ENCODE results near the gene RHBDF1. TPM values are rescaled to one million over a fixed set of nuclear protein-coding genes. Genes with fewer than 3 reads are reported as not detected.
"Not testable (repeated sequence)": the region's sequence is repeated elsewhere in the genome, so short reads cannot be mapped to it uniquely, and the experiment has no call there.

The RHBDF1 gene
- total RNA-seq, 2 experiments from 2014 or later: 0.33 TPM; not detected in 1

DNA sequence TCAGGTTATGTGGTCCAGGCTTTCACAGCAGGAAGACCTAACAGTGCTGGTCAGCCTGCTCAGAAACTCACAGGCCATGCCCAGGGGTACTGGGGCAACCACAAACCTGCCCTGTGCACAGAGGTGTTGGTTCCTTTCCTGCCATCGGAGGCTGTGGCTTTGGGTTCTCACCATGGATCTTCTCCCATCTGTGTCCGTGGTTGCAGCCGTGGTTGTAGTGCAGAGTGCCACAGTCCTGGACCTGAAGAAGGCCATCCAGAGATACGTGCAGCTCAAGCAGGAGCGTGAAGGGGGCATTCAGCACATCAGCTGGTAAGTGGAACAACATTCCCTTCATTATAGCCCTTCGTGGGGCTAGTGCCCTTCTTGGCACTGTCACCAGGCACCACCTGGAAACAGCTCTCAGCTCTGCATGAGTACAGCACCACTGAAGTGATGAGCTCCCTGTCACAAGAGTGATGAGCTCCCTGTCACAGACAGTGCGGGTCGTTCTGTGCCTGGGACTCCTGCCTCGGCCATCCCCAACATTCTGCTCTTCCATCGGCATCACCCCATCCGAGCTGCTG is 16.8 kb downstream of the RHBDF1 start:
- no peak for ATAC-seq (ENCODE audit: low read depth)

DNA sequence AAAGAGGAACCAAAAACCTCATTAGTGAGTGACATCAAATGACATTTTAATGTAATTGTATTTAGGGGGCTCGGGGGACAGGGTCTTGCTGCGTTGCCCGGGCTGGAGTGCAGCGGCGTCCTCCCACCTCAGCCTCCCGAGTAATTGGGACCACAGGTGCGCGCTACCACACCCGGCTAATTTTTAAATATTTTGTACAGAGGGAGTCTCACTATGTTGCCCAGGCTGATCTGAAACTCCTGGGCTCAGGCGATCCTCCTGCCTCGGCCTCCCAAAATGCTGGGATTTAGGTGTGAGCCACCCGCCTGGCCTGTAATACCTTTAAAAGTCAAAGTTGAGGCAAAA is 18.2 kb downstream of the RHBDF1 start:
- POLR2A ChIA-PET: interaction anchor here (1.1 to 2.1 kb wide), 6 partner anchors 8 to 299 kb away, joined by 4 to 27 read pairs (median 4); partner anchors contain the start of gene MPG
- ATAC-seq (ENCODE audit: low read depth) (no peak), DNase-seq (no peak)
- H3K27ac Mint-ChIP-seq: peak overlapping the region; percentile 90
- peak overlapping the region; percentile 99 for H3K4me3 Mint-ChIP-seq
- H3K36me3 Mint-ChIP-seq: peaks cover 21% of the 10 kb centered on the region
- peaks cover 26% of the 10 kb centered on the region for H3K4me1 Mint-ChIP-seq
- no peaks in the 10 kb centered on the region for H3K9me3 Mint-ChIP-seq
- no peaks in the 10 kb centered on the region for H3K27me3 Mint-ChIP-seq

More for the DNA sequence above, 16.8 kb downstream of the RHBDF1 start:
- POLR2A ChIA-PET: interaction anchor here (0.6 to 1.0 kb wide), 2 partner anchors 16 to 42 kb away, joined by 3 read pairs; no protein-coding TSS in a partner anchor
- Mint-ChIP-seq H3K4me3 (peak overlapping the region; percentile 67), H3K4me1 (peaks cover 23% of the 10 kb centered on the region), H3K27me3 (no peaks in the 10 kb centered on the region), H3K27ac (no peak overlapping the region), H3K36me3 (peaks cover 17% of the 10 kb centered on the region), H3K9me3 (no peaks in the 10 kb centered on the region)
- DNase-seq: no peak

DNA sequence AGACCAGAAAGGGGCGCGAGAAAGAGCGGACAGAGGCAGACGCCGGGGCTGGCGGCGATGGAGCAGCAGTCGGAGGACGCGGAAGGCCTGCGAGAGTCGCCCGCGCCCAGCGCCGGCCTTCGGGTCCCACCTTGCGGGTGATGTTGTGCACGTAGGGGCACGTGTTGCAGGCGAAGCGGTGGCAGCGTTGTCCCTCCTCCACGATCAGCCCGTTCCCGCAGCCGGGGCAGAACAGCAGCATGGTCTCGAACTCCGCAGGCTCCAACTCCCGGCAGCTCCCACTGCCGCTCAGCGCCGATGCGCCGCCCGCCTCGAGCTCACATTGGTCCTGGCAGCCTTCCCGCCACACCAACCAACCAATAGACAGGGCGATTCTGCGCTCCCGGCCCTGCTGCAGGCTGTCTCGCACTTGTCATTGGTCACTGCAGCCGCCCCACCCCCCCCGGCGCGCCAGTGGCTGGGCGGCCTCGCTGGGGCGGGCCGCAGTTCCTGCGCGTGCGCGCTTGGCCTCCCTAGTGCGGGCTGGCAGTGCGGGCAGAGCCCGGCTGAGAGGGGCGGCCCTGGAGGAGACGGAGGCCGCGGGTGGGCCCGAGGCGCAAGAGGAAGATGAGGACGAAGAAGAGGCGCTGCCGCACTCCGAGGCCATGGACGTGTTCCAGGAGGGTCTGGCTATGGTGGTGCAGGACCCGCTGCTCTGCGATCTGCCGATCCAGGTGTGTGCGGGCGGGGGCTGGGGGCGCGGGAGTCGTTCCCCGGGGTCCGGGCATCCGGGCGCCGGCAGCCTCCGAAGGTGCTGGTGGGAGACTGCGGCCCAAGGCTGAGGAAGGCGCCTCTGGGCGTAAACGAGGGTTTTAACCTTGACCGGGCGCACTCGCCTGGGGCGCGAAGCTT is 18.8 kb downstream of the RHBDF1 start, which contains the start of the genes POLR3K and SNRNP25:
Gene POLR3K, minus strand, starts transcription at position 263 of the 891 bp plus-strand sequence. Its CDS starts 22 bp downstream, at position 241.
Gene SNRNP25, plus strand, starts transcription at position 483 of the 891 bp plus-strand sequence. Its CDS starts 189 bp downstream, at position 672.
- peaks cover 26% of the 10 kb centered on the region for H3K4me1 Mint-ChIP-seq
- H3K27me3 Mint-ChIP-seq: no peaks in the 10 kb centered on the region
- H3K4me3 Mint-ChIP-seq: peak within 1 kb of the TSS; percentile 99
- POLR2A ChIA-PET: interaction anchor here (0.6 to 2.1 kb wide), 15 partner anchors 9 to 1533 kb away, joined by 3 to 27 read pairs (median 4); partner anchors contain the start of gene MPG
- ATAC-seq (ENCODE audit: low read depth): peak; percentile 99
- peak within 1 kb of the TSS; percentile 90 for H3K27ac Mint-ChIP-seq
- H3K36me3 Mint-ChIP-seq: peaks cover 23% of the 10 kb centered on the region
- no peaks in the 10 kb centered on the region for H3K9me3 Mint-ChIP-seq
- peak; percentile 96 for DNase-seq

DNA sequence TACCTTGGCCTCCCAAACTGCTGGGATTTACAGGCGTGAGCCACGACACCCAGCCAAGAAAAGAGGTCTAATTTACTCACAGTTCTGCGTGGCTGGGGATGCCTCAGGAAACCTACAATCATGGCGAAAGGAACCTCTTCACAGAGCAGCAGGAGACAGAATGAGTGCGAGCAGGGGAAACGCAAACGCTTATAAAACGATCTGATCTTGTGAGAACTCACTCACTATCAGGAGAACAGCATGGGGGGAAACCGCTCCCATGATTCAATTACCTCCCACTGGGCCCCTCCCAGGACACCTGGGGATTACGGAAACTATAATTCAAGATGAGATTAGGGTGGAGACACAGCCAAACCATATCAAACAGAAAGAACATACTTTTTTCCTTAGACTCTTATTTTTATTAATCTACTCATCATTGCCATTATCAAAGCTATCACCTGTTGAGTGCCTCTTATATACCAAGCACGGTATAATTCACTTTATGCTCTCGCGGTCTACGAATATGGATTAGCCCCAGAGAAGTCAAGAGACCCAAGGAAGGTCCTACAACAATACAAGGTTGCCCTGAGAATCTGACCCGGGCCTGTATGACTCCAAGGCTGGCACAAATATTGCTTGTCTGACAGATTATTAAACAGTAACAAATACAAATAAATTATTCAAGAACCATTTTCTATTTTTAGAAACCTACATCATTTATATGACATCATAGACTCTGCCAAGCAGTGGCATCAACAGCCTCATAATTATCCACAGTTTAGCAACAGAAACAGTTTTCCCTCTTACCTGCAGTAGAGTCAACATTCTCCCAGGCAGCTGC is 21.5 kb downstream of the RHBDF1 start:
- ATAC-seq (ENCODE audit: low read depth): no peak
- Mint-ChIP-seq H3K36me3 (peaks cover 26% of the 10 kb centered on the region), H3K4me1 (peaks cover 28% of the 10 kb centered on the region), H3K4me3 (peak overlapping the region; percentile 68), H3K27me3 (no peaks in the 10 kb centered on the region), H3K9me3 (no peaks in the 10 kb centered on the region), H3K27ac (peak overlapping the region; percentile 43)
- DNase-seq: no peak
- POLR2A ChIA-PET: no interaction called here

DNA sequence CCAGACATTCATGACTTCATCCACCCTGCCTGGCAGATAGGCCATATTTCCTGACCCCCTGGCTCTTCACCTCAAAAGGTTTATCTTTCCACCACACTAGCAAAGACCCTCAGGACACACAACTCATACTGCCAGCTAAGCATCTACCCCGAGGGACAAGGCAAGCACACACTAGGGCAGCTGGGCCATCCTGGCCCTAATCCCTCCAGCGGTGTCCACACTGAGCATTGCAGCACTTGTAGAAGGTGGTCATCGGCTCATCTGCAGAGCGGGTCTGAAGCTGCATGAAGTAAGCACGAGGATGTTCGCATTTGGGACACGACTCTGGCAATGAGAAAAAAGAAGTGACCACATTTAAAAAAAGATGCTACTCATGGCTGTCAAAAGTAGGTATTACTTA is 25.2 kb downstream of the RHBDF1 start:
- POLR2A ChIA-PET: no interaction called here
- Mint-ChIP-seq H3K9me3 (no peaks in the 10 kb centered on the region), H3K27me3 (no peaks in the 10 kb centered on the region), H3K36me3 (peaks cover 42% of the 10 kb centered on the region), H3K4me3 (no peak overlapping the region), H3K27ac (no peak overlapping the region), H3K4me1 (peaks cover 31% of the 10 kb centered on the region)
- ATAC-seq (ENCODE audit: low read depth) (no peak), DNase-seq (no peak)

DNA sequence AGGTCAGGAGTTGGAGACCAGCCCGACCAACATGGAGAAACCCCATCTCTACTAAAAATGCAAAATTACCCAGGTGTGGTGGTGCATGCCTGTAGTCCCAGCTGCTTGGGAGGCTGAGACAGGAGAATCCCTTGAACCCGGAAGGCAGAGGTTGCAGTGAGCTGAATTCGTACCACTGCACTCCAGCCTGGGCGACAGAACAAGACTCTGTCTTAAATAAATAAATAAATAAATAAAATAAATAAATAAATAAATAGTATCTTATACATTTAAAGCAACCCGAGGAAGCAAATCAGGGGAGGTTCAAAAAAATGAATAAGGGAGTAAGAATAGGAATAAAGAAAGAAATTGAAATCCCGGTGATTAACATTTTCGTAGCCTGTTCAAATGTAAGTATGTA is 25.9 kb downstream of the RHBDF1 start:
- not testable (repeated sequence) for H3K27me3 Mint-ChIP-seq; H3K4me3 Mint-ChIP-seq; H3K27ac Mint-ChIP-seq; DNase-seq; ATAC-seq (ENCODE audit: low read depth); H3K9me3 Mint-ChIP-seq
- POLR2A ChIA-PET: interaction anchor here (0.6 kb wide), 1 partner anchor 141 kb away, joined by 6 read pairs; no protein-coding TSS in a partner anchor
- H3K36me3 Mint-ChIP-seq: peaks cover 46% of the 10 kb centered on the region
- H3K4me1 Mint-ChIP-seq: peaks cover 33% of the 10 kb centered on the region

DNA sequence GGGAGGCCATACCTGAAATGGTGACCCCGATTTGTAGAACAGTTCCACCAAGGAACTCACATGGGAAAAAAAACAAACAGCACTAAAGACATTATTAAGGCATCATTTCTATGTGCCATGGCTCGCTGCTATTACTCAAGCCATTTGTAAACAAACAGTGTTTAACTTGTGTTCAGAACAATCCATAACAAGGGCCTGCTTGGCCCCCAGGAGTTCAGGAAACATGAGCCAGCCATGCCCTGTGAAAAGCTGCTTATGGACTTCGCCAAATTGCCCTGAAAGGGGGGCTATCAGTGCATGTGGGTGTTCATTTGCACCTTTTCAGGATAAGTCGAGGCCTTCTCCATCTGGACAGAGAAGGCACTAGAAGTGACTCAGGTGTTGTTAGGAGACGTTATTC is 27.0 kb downstream of the RHBDF1 start:
- no peak for ATAC-seq (ENCODE audit: low read depth)
- POLR2A ChIA-PET: interaction anchor here (1.3 kb wide), 1 partner anchor 8 kb away, joined by 7 read pairs; the partner anchor contains the start of genes POLR3K and SNRNP25
- peaks cover 36% of the 10 kb centered on the region for H3K36me3 Mint-ChIP-seq
- no peak for DNase-seq
- H3K4me1 Mint-ChIP-seq: peaks cover 25% of the 10 kb centered on the region
- H3K9me3 Mint-ChIP-seq: no peaks in the 10 kb centered on the region
- no peaks in the 10 kb centered on the region for H3K27me3 Mint-ChIP-seq
- H3K4me3 Mint-ChIP-seq: no peak overlapping the region
- H3K27ac Mint-ChIP-seq: no peak overlapping the region

DNA sequence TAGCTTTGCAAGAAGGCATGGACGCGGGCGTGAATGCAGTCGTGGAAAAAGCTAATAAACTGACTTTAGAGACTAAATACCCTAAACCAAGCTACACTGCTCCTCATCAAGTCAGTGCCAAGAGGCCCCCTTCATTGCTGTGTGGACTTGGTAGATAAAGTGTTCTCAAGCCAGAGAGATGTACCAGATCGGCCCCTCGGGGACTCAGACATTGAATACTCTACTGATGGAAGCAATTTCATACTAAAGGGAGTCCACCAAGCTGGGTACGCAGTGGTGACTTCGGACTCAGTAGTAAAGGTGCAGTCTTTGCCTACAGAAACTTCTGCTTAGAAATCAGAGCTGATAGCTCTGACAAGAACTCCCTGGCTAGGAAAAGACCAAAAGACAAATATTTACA is 27.8 kb downstream of the RHBDF1 start:
- DNase-seq: no peak
- no peak for ATAC-seq (ENCODE audit: low read depth)
- Mint-ChIP-seq H3K27ac (no peak overlapping the region), H3K27me3 (no peaks in the 10 kb centered on the region), H3K4me3 (no peak overlapping the region), H3K36me3 (peaks cover 33% of the 10 kb centered on the region), H3K4me1 (peaks cover 26% of the 10 kb centered on the region), H3K9me3 (no peaks in the 10 kb centered on the region)
- POLR2A ChIA-PET: interaction anchor here (1.3 kb wide), 1 partner anchor 9 kb away, joined by 7 read pairs; the partner anchor contains the start of genes POLR3K and SNRNP25

DNA sequence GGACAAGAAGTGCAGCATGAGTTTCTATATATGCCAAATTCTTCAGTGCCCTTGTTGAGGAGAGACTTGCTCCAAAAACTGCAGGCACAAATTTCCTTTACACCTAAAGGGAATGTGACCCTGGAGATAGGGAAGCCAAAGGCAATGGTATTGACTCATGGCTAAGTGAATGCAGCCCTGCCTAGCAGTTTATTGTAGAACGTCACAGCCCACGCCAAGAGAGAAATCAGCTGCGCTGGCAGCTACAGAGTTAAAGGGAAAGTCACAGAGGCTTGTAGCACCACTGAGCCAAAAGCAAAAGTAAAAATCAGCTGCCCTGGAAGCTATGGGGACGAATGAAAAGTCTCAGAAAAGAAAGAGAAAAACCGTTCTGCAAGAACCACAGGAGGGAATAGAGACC is 29.1 kb downstream of the RHBDF1 start:
- POLR2A ChIA-PET: interaction anchor here (1.2 kb wide), 1 partner anchor 10 kb away, joined by 4 read pairs; the partner anchor contains the start of genes POLR3K and SNRNP25
- no peaks in the 10 kb centered on the region for H3K9me3 Mint-ChIP-seq
- ATAC-seq (ENCODE audit: low read depth): no peak
- peaks cover 37% of the 10 kb centered on the region for H3K4me1 Mint-ChIP-seq
- no peak overlapping the region for H3K27ac Mint-ChIP-seq
- H3K27me3 Mint-ChIP-seq: no peaks in the 10 kb centered on the region
- DNase-seq: no peak
- no peak overlapping the region for H3K4me3 Mint-ChIP-seq
- peaks cover 32% of the 10 kb centered on the region for H3K36me3 Mint-ChIP-seq

DNA sequence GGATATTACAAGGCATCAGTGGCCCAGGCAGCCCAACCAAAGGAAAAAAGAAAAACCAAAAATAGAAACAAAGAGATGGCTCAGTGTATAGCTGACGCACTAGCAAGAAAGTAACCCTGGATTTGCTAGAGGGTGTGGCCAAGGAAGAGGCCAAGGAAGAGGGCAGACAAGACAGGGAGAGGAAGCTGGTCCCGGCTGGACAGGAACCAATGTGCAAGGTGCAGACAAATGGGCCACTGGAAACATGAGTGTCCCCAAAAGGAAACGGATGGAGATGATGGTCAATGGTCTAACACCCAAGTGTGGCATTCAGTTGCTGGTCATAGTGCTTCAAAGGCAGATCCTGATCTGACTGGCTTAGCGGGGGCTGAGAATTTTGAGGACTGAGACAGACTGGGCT is 29.7 kb downstream of the RHBDF1 start:
- H3K4me3 Mint-ChIP-seq: no peak overlapping the region
- no peak for ATAC-seq (ENCODE audit: low read depth)

DNA sequence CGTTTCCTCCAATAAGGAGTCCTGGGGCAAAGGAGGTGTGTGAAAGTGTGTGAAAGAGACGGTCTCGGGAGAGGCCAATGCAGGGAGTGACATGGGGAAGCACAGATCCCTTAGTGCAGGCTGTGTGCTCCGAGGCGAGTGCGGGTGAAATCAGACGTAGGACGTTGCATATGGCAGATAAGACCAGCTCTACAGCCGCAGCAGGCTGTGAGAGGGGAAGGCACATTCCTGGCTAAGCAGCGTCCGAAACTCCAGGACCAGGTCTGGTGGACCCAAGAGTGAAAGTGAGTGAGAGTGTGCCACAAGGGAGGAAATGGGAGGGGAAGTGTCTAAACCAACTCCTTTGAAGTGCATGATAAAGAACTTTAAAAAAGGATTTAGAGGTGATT is 30.4 kb downstream of the RHBDF1 start:
- peaks cover 35% of the 10 kb centered on the region for H3K4me1 Mint-ChIP-seq
- H3K36me3 Mint-ChIP-seq: peaks cover 27% of the 10 kb centered on the region
- no peak for ATAC-seq (ENCODE audit: low read depth)
- no peak for DNase-seq
- no peak overlapping the region for H3K4me3 Mint-ChIP-seq
- no peak overlapping the region for H3K27ac Mint-ChIP-seq
- no peaks in the 10 kb centered on the region for H3K9me3 Mint-ChIP-seq
- POLR2A ChIA-PET: no interaction called here
- no peaks in the 10 kb centered on the region for H3K27me3 Mint-ChIP-seq

More for the DNA sequence above, 29.7 kb downstream of the RHBDF1 start:
- Mint-ChIP-seq H3K4me1 (peaks cover 39% of the 10 kb centered on the region), H3K27ac (no peak overlapping the region), H3K9me3 (no peaks in the 10 kb centered on the region), H3K27me3 (no peaks in the 10 kb centered on the region), H3K36me3 (peaks cover 31% of the 10 kb centered on the region)
- DNase-seq: no peak
- POLR2A ChIA-PET: no interaction called here

DNA sequence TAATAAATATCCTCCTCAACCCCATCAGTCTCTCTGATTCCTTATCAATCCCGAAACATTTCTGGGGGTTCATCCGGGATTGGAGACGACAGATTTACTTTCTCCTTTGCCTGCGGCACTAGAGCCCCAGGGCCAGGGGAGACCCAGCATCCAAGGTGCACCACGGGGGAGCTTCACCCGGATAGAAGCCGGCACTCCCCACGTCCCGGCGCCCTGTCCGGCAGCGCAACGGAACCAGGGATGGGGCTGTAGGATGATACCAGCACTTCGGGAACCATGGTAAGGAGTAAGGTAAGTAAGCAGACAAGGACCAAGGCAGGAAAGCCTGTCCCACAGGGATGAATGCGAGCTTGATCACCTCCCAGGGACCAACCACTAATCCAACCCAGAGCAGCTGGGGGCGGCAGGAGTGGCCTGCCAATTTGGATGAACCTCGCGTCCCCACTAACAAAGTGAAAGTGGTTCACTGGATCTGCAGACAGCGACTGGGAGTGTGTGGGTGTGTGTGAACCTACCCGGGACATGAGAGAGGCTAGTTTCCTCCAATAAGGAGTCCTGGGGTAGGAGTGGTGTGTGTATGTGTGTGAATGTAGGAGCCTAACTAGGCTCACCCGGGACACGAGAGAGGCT is 30.9 kb downstream of the RHBDF1 start:
- Mint-ChIP-seq H3K9me3 (no peaks in the 10 kb centered on the region), H3K4me3 (no peak overlapping the region), H3K36me3 (peaks cover 27% of the 10 kb centered on the region), H3K4me1 (peaks cover 35% of the 10 kb centered on the region), H3K27ac (no peak overlapping the region), H3K27me3 (no peaks in the 10 kb centered on the region)
- ATAC-seq (ENCODE audit: low read depth) (no peak), DNase-seq (no peak)
- POLR2A ChIA-PET: interaction anchor here (1.0 kb wide), 1 partner anchor 43 kb away, joined by 3 read pairs; no protein-coding TSS in a partner anchor

Measured in activated naive CD8-positive, alpha-beta T cell treated with anti-CD3 and anti-CD28 coated beads, Interleukin-2, amount 10 ng/mL, durations not matched to agents 7 days and 5 days (primary cell).